Gastroesophageal sphincter (tissue), 4 donors: ENCODE measurements around the gene ASPG. TPM values are rescaled to one million over a fixed set of nuclear protein-coding genes. Genes with fewer than 3 reads are reported as not detected.

ENCODE experiments used
- ATAC-seq: fragments of 150-250 bp; one replicate; pipeline ENCODE4 v1.9.1; 2016; ENCODE audit warnings: mild to moderate bottlenecking, moderate library complexity
- H3K27ac ChIP-seq, 4 donors: fragments of 200-600 bp; sonication (generic) in 3 of 4; 1 replicate in 3 of 4; 2 replicates in 1 of 4; pipeline ENCODE4 v1.5.1; 2016 to 2019
- H3K27me3 ChIP-seq: fragments of 200-600 bp; sonication (generic); one replicate; pipeline ENCODE4 v1.5.1; 2019
- H3K36me3 ChIP-seq, 2 donors: fragments of 200-600 bp; sonication (generic); one replicate each; pipeline ENCODE4 v1.5.1; 2019; ENCODE audit warnings: control low read depth in 1 of 2
- H3K4me1 ChIP-seq, 3 donors: fragments of 200-600 bp; sonication (generic); 1 replicate in 2 of 3; 2 replicates in 1 of 3; pipeline ENCODE4 v1.5.1; 2016 to 2019; ENCODE audit warnings: control low read depth in 2 of 3
- H3K4me3 ChIP-seq, 2 donors: fragments of 200-600 bp; sonication (generic); one replicate each; pipeline ENCODE4 v1.5.1; 2019; ENCODE audit warnings: mild to moderate bottlenecking in 1 of 2, moderate library complexity in 1 of 2
- H3K9me3 ChIP-seq, 3 donors: fragments of 200-600 bp; sonication (generic); one replicate each; pipeline ENCODE4 v1.5.1; 2017 to 2019; ENCODE audit warnings: control low read depth in 2 of 3
- EP300 ChIP-seq: sonication (generic); formaldehyde crosslinking; IDR thresholded peaks from one replicate; pipeline ENCODE4 v1.6.1; 2017; ENCODE audit warnings: antibody characterized with exemption, mild to moderate bottlenecking
- POLR2A ChIP-seq, 2 donors: fragments of 450-650 bp; IDR thresholded peaks; one replicate each; pipeline ENCODE4 v1.6.1; 2017; ENCODE audit warnings: antibody characterized with exemption in 2 of 2, mild to moderate bottlenecking in 2 of 2, moderate library complexity in 1 of 2
- POLR2AphosphoS5 ChIP-seq: sonication (generic); formaldehyde crosslinking; IDR thresholded peaks from one replicate; pipeline ENCODE4 v1.6.1; 2017; ENCODE audit warnings: antibody characterized with exemption
- WGBS, 2 donors: methylation state at CpG; one replicate each; pipeline ENCODE4 v1.1.5; 2018; ENCODE audit warnings: low coverage in 1 of 2; 5-methylcytosine and 5-hydroxymethylcytosine counted together
- total RNA-seq, 4 donors: library from RNA; depleted of rRNA; stranded (reverse); fragments of >200 nt; gene quantifications; one replicate each; pipeline ENCODE4 v1.1.0, GENCODE V29; 2016
- TF ChIP-seq, protein P1 (sequence below), 4 experiments: fragments of 200-600 bp in 2 of 4; fragments of 450-650 bp in 2 of 4; sonication (generic) in 1 of 4; IDR thresholded peaks; one replicate each; pipeline ENCODE4 v1.5.1; 2017 to 2019; ENCODE audit warnings: antibody characterized with exemption in 4 of 4, mild to moderate bottlenecking in 2 of 4, moderate library complexity in 2 of 4

ASPG gene
- total RNA-seq, 4 donors from 2014 or later: 0.13 to 1.1 TPM; not detected in 2

GRCh38 chr14:104126753-104127152, 41.3 kb downstream of the ASPG start:
- 88% methylated on average over 2 of the region's 2 CpGs; no CpG with 5 or more reads in 1 of the 2 donors for WGBS, 2 donors
- H3K9me3 ChIP-seq: peaks cover 0 to 91% (median 2%) of the 10 kb centered on the region in 3 donors

DNA sequence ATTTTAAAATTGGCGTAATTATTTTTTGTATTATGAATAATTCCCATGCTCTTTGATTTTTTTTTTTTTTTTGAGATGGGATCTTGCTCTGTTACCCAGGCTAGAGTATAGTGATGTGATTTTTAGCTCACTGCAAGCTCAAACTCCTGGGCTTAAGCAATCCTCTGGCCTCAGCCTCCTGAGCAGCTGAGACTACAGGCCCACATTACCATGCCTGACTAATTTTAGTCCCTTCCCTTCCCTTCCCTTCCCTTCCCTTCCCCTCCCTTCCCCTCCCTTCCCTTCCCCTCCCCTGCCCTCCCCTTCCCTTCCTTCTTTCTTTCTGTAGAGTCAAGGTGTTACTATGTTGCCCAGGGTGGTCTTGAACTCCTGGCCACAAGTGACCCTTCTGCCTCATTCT, 43.5 kb downstream of the ASPG start:
- WGBS, 2 donors: 94 to 100% methylated on average over 1 of the region's 1 CpG
- H3K4me1 ChIP-seq: no peaks in the 10 kb centered on the region
- H3K27ac ChIP-seq: no peak overlapping the region
- H3K36me3 ChIP-seq: no peaks in the 10 kb centered on the region
- TF ChIP-seq POLR2A (IDR thresholded peaks at IDR 0.05) (no peak), EP300 (no peak), POLR2AphosphoS5 (no peak)
- TF ChIP-seq, protein P1, sequence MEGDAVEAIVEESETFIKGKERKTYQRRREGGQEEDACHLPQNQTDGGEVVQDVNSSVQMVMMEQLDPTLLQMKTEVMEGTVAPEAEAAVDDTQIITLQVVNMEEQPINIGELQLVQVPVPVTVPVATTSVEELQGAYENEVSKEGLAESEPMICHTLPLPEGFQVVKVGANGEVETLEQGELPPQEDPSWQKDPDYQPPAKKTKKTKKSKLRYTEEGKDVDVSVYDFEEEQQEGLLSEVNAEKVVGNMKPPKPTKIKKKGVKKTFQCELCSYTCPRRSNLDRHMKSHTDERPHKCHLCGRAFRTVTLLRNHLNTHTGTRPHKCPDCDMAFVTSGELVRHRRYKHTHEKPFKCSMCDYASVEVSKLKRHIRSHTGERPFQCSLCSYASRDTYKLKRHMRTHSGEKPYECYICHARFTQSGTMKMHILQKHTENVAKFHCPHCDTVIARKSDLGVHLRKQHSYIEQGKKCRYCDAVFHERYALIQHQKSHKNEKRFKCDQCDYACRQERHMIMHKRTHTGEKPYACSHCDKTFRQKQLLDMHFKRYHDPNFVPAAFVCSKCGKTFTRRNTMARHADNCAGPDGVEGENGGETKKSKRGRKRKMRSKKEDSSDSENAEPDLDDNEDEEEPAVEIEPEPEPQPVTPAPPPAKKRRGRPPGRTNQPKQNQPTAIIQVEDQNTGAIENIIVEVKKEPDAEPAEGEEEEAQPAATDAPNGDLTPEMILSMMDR (IDR thresholded peaks at IDR 0.05): no peak
- peaks cover 63% of the 10 kb centered on the region for H3K27me3 ChIP-seq
- no peak for ATAC-seq
- H3K4me3 ChIP-seq: no peak overlapping the region
- peaks cover 0 to 73% (median 0%) of the 10 kb centered on the region in 3 donors for H3K9me3 ChIP-seq

More at GRCh38 chr14:104126753-104127152, 41.3 kb downstream of the ASPG start:
- TF ChIP-seq EP300 (no peak), POLR2A (IDR thresholded peaks at IDR 0.05) (no peak), POLR2AphosphoS5 (no peak)
- TF ChIP-seq, protein P1 (IDR thresholded peaks at IDR 0.05): no peak
- Histone ChIP-seq H3K4me3 (no peak overlapping the region), H3K27me3 (peaks cover 59% of the 10 kb centered on the region), H3K27ac (no peak overlapping the region), H3K36me3 (no peaks in the 10 kb centered on the region), H3K4me1 (no peaks in the 10 kb centered on the region)
- ATAC-seq: no peak

GRCh38 chr14:104129556-104129955, 44.1 kb downstream of the ASPG start:
- Histone ChIP-seq H3K4me1 (no peaks in the 10 kb centered on the region), H3K27me3 (peaks cover 67% of the 10 kb centered on the region), H3K4me3 (no peak overlapping the region), H3K27ac (no peak overlapping the region), H3K36me3 (no peaks in the 10 kb centered on the region), H3K9me3 (peaks cover 0 to 67% (median 0%) of the 10 kb centered on the region in 3 donors)
- no peak for ATAC-seq
- no CpG with 5 or more reads among the region's 1 CpG for WGBS, 2 donors
- TF ChIP-seq POLR2AphosphoS5 (no peak), POLR2A (IDR thresholded peaks at IDR 0.05) (no peak), EP300 (no peak)
- TF ChIP-seq, protein P1 (IDR thresholded peaks at IDR 0.05): no peak

GRCh38 chr14:104130974-104131651, 45.6 kb downstream of the ASPG start:
- Histone ChIP-seq H3K27me3 (peaks cover 81% of the 10 kb centered on the region), H3K4me3 (no peak overlapping the region), H3K27ac (no peak overlapping the region), H3K9me3 (peaks cover 0 to 51% (median 0%) of the 10 kb centered on the region in 3 donors), H3K4me1 (peaks cover 0 to 11% (median 0%) of the 10 kb centered on the region in 3 donors), H3K36me3 (no peaks in the 10 kb centered on the region)
- 20% methylated on average over 1 to 2 of the region's 11 CpGs for WGBS, 2 donors
- no peak for TF ChIP-seq EP300
- TF ChIP-seq, protein P1 (IDR thresholded peaks at IDR 0.05): peak in 2 of 4 experiments; percentile 9 to 44
- no peak for ATAC-seq
